Left forelimb (tissue), 1 donor: ENCODE results near the gene CCZ1.
"Not testable (repeated sequence)": the region's sequence is repeated elsewhere in the genome, so short reads cannot be mapped to it uniquely, and the experiment has no call there.

Experiments used
- DNase-seq: peaks from one replicate; pipeline ENCODE4 v3.0.0-alpha.2; 2018; ENCODE audit warnings: low spot score

The CCZ1 gene

DNA sequence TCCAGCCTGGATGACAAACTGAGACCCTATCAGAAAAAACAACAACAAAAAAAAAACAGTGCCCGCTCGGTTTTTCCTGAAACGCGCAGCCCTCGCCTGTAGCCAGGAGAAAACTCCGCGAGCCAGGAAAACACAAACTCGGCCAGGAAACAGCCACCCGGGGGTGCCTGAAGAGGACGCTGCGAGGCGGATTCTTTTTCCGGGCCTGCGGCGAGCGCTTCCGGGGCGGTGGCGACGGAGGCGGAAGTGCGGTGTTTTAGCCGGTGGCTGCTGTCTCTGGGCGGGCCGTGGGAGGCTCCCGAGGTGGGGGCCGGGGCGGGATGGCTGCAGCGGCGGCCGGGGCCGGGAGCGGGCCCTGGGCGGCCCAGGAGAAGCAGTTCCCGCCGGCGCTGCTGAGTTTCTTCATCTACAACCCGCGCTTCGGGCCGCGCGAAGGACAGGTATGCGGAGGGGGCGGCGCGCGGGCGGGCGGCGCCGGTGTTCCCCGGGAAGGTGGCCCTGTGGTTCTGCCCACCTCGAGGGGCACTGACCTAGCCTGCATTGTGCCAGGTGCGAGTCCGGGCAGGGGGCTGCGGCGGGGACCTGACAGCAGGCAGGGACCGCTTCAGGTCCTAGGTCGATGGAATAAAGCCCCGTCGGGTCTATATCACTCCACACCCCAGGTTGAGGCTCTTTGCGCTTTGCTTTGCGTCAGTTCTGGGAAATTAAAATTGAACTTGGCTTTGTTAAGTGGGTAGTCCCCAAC, at the start of gene CCZ1:
CCZ1 (plus strand) TSS at position 254 of the 745 bp plus-strand sequence; CDS start at position 321, 67 bp downstream.
- peak; percentile 65 for DNase-seq

GRCh38 chr7:5850944-5851343, 47.6 kb upstream of the CCZ1 start:
- DNase-seq = no peak

- DNase-seq = no peak
Measured at GRCh38 chr7:5854738-5855137, 43.8 kb upstream of the CCZ1 start.

DNA sequence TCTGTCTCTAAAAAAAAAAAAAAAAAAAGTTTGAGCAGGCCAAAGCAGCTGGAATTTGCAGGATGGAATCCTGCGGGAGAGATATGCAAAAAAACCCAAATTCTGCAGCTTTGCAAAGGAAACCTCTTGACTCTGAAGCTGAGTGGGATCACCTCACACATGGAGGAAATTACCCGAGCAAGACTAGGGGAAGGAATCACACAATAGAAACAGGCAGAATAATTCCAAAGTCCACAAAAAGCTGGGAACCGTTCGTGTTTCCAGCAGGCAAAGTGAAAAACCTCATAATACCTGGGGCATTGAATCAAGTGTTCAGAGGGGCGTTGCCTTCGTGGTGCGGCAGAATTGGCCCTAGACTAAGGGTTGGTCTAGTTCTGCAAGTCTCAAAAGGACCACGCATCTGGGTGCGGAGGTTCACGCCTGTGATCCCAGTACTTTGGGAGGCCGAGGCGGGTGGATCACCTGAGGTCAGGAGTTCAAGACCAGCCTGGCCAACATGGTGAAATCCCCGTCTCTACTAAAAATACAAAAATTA, 41.4 kb upstream of the CCZ1 start:
- DNase-seq = not testable (repeated sequence)

DNA sequence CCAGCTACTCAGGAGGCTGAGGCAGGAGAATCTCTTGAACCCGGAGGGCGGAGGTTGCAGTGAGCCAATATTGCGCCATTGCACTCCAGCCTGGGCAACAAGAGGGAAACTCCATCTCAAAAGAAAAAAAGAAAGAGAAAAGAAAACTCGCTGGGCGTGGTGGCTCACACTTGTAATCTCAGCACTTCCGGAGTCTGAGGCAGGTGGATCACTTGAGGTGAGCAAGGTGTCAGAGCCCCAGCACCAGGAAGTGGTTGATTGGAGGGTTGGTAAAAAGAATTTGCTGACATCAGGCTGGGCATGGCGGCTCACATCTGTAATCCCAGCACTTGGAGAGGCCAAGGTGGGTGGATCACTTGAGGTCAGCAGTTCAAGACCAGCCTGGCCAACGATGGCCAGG, 40.0 kb upstream of the CCZ1 start:
- not testable (repeated sequence) for DNase-seq

GRCh38 chr7:5861281-5861680, 37.3 kb upstream of the CCZ1 start:
- DNase-seq = not testable (repeated sequence)

- not testable (repeated sequence) for DNase-seq
Measured at GRCh38 chr7:5862753-5863366, 35.7 kb upstream of the CCZ1 start.

GRCh38 chr7:5865279-5865931, 33.1 kb upstream of the CCZ1 start:
- not testable (repeated sequence) for DNase-seq

- DNase-seq = no peak
Measured at GRCh38 chr7:5867060-5867459, 31.5 kb upstream of the CCZ1 start.

DNA sequence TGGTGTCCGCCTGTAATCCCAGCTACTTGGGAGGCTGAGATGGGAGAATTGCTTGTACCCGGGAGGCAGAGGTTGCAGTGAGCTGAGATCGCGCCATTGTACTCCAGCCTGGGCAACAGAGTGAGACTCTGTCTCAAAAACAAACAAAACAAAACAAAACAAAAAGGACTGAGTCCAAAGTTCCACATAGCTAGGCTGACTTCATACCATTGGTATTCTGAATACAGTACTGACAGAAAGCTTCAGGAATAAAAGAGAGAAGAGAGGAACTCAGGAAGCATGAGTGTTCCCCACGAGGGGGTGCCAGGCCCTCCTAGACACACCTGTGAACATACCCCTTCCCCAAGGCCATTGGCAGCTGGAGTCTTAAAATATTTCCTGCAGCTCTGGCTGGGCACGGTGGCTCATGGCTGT, 29.6 kb upstream of the CCZ1 start:
- DNase-seq = not testable (repeated sequence)

GRCh38 chr7:5869691-5870090, 28.8 kb upstream of the CCZ1 start:
- DNase-seq = no peak

GRCh38 chr7:5870311-5870710, 28.2 kb upstream of the CCZ1 start:
- no peak for DNase-seq

- no peak for DNase-seq
Measured at GRCh38 chr7:5872326-5872725, 26.2 kb upstream of the CCZ1 start.

DNA sequence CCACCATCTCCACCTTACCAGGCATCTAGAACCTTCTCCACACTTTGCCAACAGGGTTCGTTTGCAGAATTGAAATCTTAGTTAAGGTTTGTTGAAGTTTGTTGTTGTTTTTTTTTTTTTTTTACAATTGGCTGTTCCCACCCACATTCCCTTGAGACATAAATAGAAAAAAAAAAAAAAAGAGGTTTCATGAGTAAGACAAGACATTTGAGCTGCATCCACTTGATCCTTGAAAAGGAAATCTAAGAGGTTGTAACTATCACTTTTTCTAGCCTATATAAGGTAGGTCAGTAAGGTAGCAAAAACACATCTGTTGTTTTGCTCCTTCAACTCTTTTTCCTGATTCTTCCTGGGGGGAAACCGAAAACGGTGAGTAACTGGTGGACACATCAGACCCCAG, 18.9 kb upstream of the CCZ1 start:
- not testable (repeated sequence) for DNase-seq

GRCh38 chr7:5880106-5880505, 18.4 kb upstream of the CCZ1 start:
- DNase-seq = not testable (repeated sequence)

DNA sequence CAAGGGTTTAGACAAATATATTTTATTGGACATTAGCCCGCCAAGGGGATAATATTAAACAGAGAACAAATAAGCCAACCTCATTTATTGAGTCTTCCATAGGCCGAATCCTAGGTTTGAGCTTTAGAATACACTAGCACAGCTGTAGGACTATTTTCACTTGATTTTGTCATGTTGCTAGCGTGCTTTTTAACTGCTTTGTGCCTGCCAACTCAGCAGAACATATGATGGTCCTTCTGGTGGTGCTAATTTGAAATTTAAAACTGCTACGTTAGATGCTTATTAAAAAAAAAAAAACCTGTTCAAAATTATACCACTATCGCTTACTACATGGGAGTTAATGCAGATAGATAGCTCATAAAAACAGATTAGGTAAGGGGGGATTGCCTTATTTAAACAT, 14.1 kb upstream of the CCZ1 start:
- not testable (repeated sequence) for DNase-seq

DNA sequence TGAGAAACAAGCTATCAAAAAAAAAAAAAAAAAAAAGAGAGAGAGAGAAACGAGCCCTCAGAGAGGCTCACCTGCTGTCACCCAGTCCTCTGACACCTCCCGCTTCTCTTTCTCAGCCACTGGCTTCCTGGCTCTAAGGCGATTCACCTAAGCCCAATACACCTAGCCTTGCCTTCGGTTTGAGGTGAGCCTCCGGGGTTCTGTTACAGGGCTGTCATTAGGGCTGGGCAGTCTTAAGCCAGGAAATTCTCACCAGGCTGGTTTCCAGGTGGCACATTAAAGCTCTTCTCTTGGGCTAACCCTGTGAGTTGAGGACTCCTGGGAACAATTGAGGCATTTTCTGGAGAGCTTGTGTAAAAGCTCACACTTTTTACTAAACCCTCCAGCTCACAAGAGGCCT, 10.5 kb upstream of the CCZ1 start:
- DNase-seq = not testable (repeated sequence)

DNA sequence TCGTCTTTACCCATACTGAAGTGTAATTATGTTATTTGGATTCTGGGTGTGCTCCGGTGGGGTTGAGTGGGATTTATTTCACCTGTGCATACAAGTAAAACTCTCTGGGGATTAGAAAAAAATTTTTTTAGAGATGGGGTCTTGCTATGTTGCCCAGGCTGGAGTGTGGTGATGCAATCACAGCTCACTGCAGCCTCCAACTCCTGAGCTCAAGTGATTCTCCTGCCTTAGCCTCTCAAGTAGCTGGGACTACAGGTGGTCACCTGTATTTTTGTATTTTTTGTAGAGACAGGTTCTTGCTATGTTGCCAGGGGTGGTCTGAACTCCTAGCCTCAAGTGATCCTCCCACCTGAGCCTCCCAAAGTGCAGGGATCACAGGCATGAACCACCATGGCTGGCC, 8.3 kb upstream of the CCZ1 start:
- DNase-seq = not testable (repeated sequence)

GRCh38 chr7:5892498-5892897, 6.0 kb upstream of the CCZ1 start:
- DNase-seq = no peak

- not testable (repeated sequence) for DNase-seq
Measured at GRCh38 chr7:5897369-5897919, 1.1 kb upstream of the CCZ1 start.

- not testable (repeated sequence) for DNase-seq
Measured at GRCh38 chr7:5903002-5903401, 4.5 kb downstream of the CCZ1 start.

DNA sequence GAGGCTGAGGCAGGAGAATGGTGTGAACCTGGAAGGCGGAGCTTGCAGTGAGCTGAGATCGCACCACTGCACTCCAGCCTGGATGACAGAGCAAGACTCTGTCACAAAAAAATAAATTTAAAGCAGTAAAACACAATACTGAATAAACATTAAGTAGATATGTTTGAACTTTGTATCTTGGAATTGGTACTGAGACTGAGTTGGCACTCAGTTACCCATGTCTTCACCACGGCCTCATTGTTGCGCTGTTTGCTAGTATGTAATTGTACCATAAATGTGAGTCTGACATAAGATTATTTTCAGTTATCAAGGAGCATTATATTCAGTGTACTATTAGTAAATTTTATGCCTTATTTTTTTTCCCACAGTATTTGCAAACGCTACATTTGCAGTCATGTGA, 6.2 kb downstream of the CCZ1 start:
- DNase-seq = not testable (repeated sequence)
